Measurements from ENCODE around the gene JCAD. TPM values are rescaled to one million over a fixed set of nuclear protein-coding genes. Genes with fewer than 3 reads are reported as not detected.

The JCAD gene
- total and polyA plus RNA-seq, 10 of the 15 experiments (the other 5 are each of a cell fraction or from before 2014, with no cell fraction given), result 0.28 TPM; not detected in 9

DNA sequence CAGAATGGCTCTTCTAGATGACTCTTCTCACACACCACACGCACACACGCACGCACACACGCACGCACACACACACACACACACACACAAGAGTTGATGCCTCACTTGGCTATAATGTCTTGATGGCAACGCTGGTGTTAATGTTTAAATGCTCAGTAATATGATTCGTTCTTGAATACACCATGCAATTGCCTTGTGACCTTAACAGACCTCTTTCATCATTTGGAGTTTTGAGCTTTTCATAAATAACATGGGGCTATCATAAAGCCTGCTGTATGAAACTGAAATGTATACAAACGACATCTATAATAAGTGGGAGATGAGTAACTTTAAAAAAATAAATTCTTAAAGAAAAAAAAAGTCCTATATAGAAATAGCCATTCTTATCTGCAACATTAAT, 8.2 kb downstream of the JCAD start (continued):
- no peak for TF ChIP-seq ZZZ3 (IDR thresholded peaks at IDR 0.05; ENCODE audit: control insufficient read depth, insufficient read length, low read depth)
- TF ChIP-seq, protein P1, sequence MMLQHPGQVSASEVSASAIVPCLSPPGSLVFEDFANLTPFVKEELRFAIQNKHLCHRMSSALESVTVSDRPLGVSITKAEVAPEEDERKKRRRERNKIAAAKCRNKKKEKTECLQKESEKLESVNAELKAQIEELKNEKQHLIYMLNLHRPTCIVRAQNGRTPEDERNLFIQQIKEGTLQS (IDR thresholded peaks at IDR 0.05; ENCODE audit: borderline replicate concordance, extremely low read depth, low read depth, low read length), result no peak
- TF ChIP-seq TBL1XR1 (IDR thresholded peaks at IDR 0.05; ENCODE audit: low read depth, low read length), result no peak
- no peak for TF ChIP-seq RB1 (IDR thresholded peaks at IDR 0.05; ENCODE audit: borderline replicate concordance)

DNA sequence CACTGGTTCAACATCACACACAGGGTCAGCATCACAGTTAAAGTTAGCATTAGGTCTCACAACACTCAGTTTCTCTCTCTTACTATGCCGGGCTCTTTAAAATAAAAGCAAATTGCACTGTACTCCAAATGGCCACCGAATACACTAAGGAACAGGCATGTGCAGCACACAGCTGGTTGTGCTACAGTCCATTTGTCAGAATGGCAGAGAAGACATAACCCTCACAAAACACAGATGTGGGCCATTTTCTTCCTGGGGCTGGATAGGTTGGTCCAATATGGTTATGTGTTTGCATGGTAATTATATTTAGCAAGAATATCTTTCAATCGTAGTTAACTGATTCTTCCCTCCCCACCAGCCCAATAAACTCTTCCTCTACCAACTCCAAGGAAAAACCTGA, 9.0 kb downstream of the JCAD start:
- no peaks in the 10 kb centered on the region for H4K20me1 ChIP-seq (ENCODE audit: control insufficient read depth, insufficient read depth)
- 41% methylated on average over 3 of the region's 3 CpGs for WGBS (ENCODE audit: insufficient coverage, insufficient replicate concordance, low lambda C conversion rate, missing lambda C conversion rate)
- H3K27ac ChIP-seq (ENCODE audit: control insufficient read depth, insufficient read depth), result no peak overlapping the region
- H3K27me3 ChIP-seq (replicated peaks in 1 of 2; ENCODE audit: control insufficient read depth in 2 of 2, insufficient read depth in 2 of 2, low read length in 1 of 2), result peaks cover 3 to 10% of the 10 kb centered on the region in 2 experiments; a peak in 3 of 4 replicates
- no peaks in the 10 kb centered on the region for H3K9me3 ChIP-seq (replicated peaks; ENCODE audit: control insufficient read depth, insufficient read depth, low read length)
- H3K79me2 ChIP-seq (ENCODE audit: control insufficient read depth, insufficient read depth, low read length), result no peaks in the 10 kb centered on the region
- no peak for ATAC-seq
- no peak overlapping the region for H3K9ac ChIP-seq (ENCODE audit: control insufficient read depth, insufficient read depth, low read length)
- DNase-seq (ENCODE audit: low read depth, low spot score), result no peak
- FAIRE-seq, result no peak
- no peaks in the 10 kb centered on the region for H3K4me1 ChIP-seq (ENCODE audit: control insufficient read depth, insufficient read depth, low read length)
- intact Hi-C loops (cut with micrococcal nuclease; ENCODE audit: unreplicated experiment), result no loop called here
- no peak overlapping the region for H2AFZ ChIP-seq (ENCODE audit: control insufficient read depth, low read depth, low read length)
- H3K4me3 ChIP-seq, result no peak overlapping the region
- CTCF ChIA-PET, result no interaction called here
- no peak overlapping the region for H3K4me2 ChIP-seq (ENCODE audit: control insufficient read depth, insufficient read depth)
- TF ChIP-seq YBX1 (IDR thresholded peaks at IDR 0.05), result no peak
- no peak for TF ChIP-seq BMI1 (IDR thresholded peaks at IDR 0.05; ENCODE audit: borderline replicate concordance)
- TF ChIP-seq SMARCA5 (IDR thresholded peaks at IDR 0.05), result no peak
- TF ChIP-seq NFYA (IDR thresholded peaks at IDR 0.05; ENCODE audit: borderline replicate concordance, low read depth, low read length), result no peak
- no peak for TF ChIP-seq JUND (IDR thresholded peaks at IDR 0.05; ENCODE audit: low read depth, low read length)
- TF ChIP-seq DPF2 (IDR thresholded peaks at IDR 0.05), result no peak
- TF ChIP-seq, protein P2, sequence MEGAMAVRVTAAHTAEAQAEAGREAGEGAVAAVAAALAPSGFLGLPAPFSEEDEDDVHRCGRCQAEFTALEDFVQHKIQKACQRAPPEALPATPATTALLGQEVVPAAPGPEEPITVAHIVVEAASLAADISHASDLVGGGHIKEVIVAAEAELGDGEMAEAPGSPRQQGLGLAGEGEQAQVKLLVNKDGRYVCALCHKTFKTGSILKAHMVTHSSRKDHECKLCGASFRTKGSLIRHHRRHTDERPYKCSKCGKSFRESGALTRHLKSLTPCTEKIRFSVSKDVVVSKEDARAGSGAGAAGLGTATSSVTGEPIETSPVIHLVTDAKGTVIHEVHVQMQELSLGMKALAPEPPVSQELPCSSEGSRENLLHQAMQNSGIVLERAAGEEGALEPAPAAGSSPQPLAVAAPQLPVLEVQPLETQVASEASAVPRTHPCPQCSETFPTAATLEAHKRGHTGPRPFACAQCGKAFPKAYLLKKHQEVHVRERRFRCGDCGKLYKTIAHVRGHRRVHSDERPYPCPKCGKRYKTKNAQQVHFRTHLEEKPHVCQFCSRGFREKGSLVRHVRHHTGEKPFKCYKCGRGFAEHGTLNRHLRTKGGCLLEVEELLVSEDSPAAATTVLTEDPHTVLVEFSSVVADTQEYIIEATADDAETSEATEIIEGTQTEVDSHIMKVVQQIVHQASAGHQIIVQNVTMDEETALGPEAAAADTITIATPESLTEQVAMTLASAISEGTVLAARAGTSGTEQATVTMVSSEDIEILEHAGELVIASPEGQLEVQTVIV (IDR thresholded peaks at IDR 0.05; ENCODE audit: borderline replicate concordance, partially characterized antibody), result no peak
- no peak for TF ChIP-seq KDM1A (IDR thresholded peaks at IDR 0.05; ENCODE audit: borderline replicate concordance)
- TF ChIP-seq EED (IDR thresholded peaks at IDR 0.05; ENCODE audit: low read depth), result no peak
- TF ChIP-seq TAF1 (IDR thresholded peaks at IDR 0.05; ENCODE audit: borderline replicate concordance, low read depth, low read length), result no peak
- TF ChIP-seq PAX5 (IDR thresholded peaks at IDR 0.05; ENCODE audit: borderline replicate concordance, low read depth, low read length), result no peak
- TF ChIP-seq POLR2AphosphoS5 (IDR thresholded peaks at IDR 0.05; ENCODE audit: low read length), result no peak
- TF ChIP-seq FOXM1 (IDR thresholded peaks at IDR 0.05; ENCODE audit: low read depth, low read length), result no peak
- TF ChIP-seq, protein P3, sequence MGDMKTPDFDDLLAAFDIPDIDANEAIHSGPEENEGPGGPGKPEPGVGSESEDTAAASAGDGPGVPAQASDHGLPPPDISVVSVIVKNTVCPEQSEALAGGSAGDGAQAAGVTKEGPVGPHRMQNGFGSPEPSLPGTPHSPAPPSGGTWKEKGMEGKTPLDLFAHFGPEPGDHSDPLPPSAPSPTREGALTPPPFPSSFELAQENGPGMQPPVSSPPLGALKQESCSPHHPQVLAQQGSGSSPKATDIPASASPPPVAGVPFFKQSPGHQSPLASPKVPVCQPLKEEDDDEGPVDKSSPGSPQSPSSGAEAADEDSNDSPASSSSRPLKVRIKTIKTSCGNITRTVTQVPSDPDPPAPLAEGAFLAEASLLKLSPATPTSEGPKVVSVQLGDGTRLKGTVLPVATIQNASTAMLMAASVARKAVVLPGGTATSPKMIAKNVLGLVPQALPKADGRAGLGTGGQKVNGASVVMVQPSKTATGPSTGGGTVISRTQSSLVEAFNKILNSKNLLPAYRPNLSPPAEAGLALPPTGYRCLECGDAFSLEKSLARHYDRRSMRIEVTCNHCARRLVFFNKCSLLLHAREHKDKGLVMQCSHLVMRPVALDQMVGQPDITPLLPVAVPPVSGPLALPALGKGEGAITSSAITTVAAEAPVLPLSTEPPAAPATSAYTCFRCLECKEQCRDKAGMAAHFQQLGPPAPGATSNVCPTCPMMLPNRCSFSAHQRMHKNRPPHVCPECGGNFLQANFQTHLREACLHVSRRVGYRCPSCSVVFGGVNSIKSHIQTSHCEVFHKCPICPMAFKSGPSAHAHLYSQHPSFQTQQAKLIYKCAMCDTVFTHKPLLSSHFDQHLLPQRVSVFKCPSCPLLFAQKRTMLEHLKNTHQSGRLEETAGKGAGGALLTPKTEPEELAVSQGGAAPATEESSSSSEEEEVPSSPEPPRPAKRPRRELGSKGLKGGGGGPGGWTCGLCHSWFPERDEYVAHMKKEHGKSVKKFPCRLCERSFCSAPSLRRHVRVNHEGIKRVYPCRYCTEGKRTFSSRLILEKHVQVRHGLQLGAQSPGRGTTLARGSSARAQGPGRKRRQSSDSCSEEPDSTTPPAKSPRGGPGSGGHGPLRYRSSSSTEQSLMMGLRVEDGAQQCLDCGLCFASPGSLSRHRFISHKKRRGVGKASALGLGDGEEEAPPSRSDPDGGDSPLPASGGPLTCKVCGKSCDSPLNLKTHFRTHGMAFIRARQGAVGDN (IDR thresholded peaks at IDR 0.05), result no peak
- no peaks in the 10 kb centered on the region for H3K36me3 ChIP-seq (ENCODE audit: control insufficient read depth in 2 of 2, insufficient read depth in 2 of 2, low read length in 1 of 2)
- SMC1A ChIA-PET (ENCODE audit: uncharacterized antibody, unreplicated experiment), result no interaction called here
- POLR2A ChIA-PET, result no interaction called here
- in situ Hi-C loops (cut with MboI), result no loop called here
- BruUV-seq (replicated peaks), result no TSS peak
- RAD21 ChIA-PET (ENCODE audit: unreplicated experiment), result no interaction called here

Data from GM12878 (cell line).